GM21367 (cell line): Measurements from ENCODE around the gene ZBTB11.
"Not testable (repeated sequence)": the region's sequence is repeated elsewhere in the genome, so short reads cannot be mapped to it uniquely, and the experiment has no call there.

Experiments used
- ATAC-seq: cut with Tn5 transposase; IDR thresholded peaks from one replicate; pipeline ENCODE4 v1.9.1; 2021; ENCODE audit not compliant: unreplicated experiment

Gene ZBTB11

GRCh38 chr3:101676765-101677435 is at the start of gene ZBTB11:
Gene ZBTB11 (minus strand): TSS chr3:101677132. CDS start chr3:101676914, 218 bp downstream.
- ATAC-seq, result peak; percentile 70

- no peak for ATAC-seq
These were observed 49.0 kb upstream of the ZBTB11 start for GRCh38 chr3:101725890-101726275.

- peak; percentile 10 for ATAC-seq
These were observed 48.4 kb upstream of the ZBTB11 start for GRCh38 chr3:101725194-101725889.

GRCh38 chr3:101724329-101725193 is 47.6 kb upstream of the ZBTB11 start, which contains the start of gene CEP97:
Gene CEP97 (plus strand): TSS chr3:101724614. CDS start chr3:101724677, 63 bp downstream.
- ATAC-seq, result peak; percentile 87

- ATAC-seq, result peak; percentile 50
These were observed 45.7 kb upstream of the ZBTB11 start for GRCh38 chr3:101722394-101723173.

- ATAC-seq, result no peak
These were observed 44.2 kb upstream of the ZBTB11 start for GRCh38 chr3:101720851-101721840.

GRCh38 chr3:101719604-101720185 is 42.8 kb upstream of the ZBTB11 start:
- ATAC-seq, result no peak

- ATAC-seq, result no peak
These were observed 41.5 kb upstream of the ZBTB11 start for GRCh38 chr3:101718455-101718854.

GRCh38 chr3:101709126-101709525 is 32.2 kb upstream of the ZBTB11 start:
- ATAC-seq, result no peak

- not testable (repeated sequence) for ATAC-seq
These were observed 27.7 kb upstream of the ZBTB11 start for GRCh38 chr3:101704639-101705038.

GRCh38 chr3:101703169-101703568 is 26.2 kb upstream of the ZBTB11 start:
- no peak for ATAC-seq

- ATAC-seq, result no peak
These were observed 25.8 kb upstream of the ZBTB11 start for GRCh38 chr3:101702726-101703125.

GRCh38 chr3:101701696-101702634 is 25.0 kb upstream of the ZBTB11 start:
- ATAC-seq, result no peak

GRCh38 chr3:101695779-101696372 is 18.9 kb upstream of the ZBTB11 start:
- ATAC-seq, result no peak

- ATAC-seq, result not testable (repeated sequence)
These were observed 17.9 kb upstream of the ZBTB11 start for GRCh38 chr3:101694836-101695235.

- not testable (repeated sequence) for ATAC-seq
These were observed 16.6 kb upstream of the ZBTB11 start for GRCh38 chr3:101693540-101693939.
